HFFc6 (cell line): ENCODE data around the gene MAJIN. TPM values are rescaled to one million over a fixed set of nuclear protein-coding genes. Genes with fewer than 3 reads are reported as not detected.

Experiments
- DNase-seq: peaks from one replicate; pipeline ENCODE4 v3.0.0-alpha.2; 2018
- H3K27ac Mint-ChIP-seq: 2 replicates; pipeline ENCODE4 v1.8.0; 2020; ENCODE audit warnings: mild to moderate bottlenecking, mixed read lengths
- H3K27me3 Mint-ChIP-seq: 2 replicates; pipeline ENCODE4 v1.8.0; 2021; ENCODE audit warnings: mild to moderate bottlenecking, moderate library complexity, mixed read lengths; ENCODE audit not compliant: insufficient read depth
- H3K36me3 Mint-ChIP-seq: 2 replicates; pipeline ENCODE4 v1.8.0; 2021; ENCODE audit warnings: low read depth, mixed read lengths
- H3K4me1 Mint-ChIP-seq: 2 replicates; pipeline ENCODE4 v1.8.0; 2020; ENCODE audit warnings: low read depth, mixed read lengths
- H3K4me3 Mint-ChIP-seq: 2 replicates; pipeline ENCODE4 v1.8.0; 2020; ENCODE audit warnings: mild to moderate bottlenecking, moderate library complexity, mixed read lengths
- H3K9me3 Mint-ChIP-seq: 2 replicates; pipeline ENCODE4 v1.8.0; 2020; ENCODE audit warnings: mild to moderate bottlenecking, mixed read lengths
- CTCF ChIP-seq: fragments of 200-600 bp; sonication (generic); IDR thresholded peaks from 2 replicates; pipeline ENCODE4 v1.5.0; 2021; ENCODE audit warnings: antibody characterized with exemption, mild to moderate bottlenecking
- total RNA-seq, 6 experiments: library from RNA; stranded (reverse); fragmentation: NEBNext Ultra II Directional; extraction: Animal tissue kit (Norgen Biotek cat#: 25700); gene quantifications; 2 replicates in 1 of 6; 3 replicates in 5 of 6; pipeline ENCODE4 v1.2.3, GENCODE V29; 2021

MAJIN gene
- total RNA-seq, 6 experiments from 2014 or later: not detected

GRCh38 chr11:64969209-64969608 is 2.7 kb downstream of the MAJIN start:
- Mint-ChIP-seq H3K27me3 (peaks cover 7% of the 10 kb centered on the region), H3K27ac (peak overlapping the region; percentile 7; the same call in 1 of the 2 replicates), H3K9me3 (no peaks in the 10 kb centered on the region), H3K4me3 (no peak overlapping the region), H3K4me1 (peaks cover 14% of the 10 kb centered on the region), H3K36me3 (no peaks in the 10 kb centered on the region)
- peak; percentile 61 for DNase-seq
- no peak for TF ChIP-seq CTCF

- Mint-ChIP-seq H3K4me1 (peaks cover 14% of the 10 kb centered on the region), H3K27me3 (no peaks in the 10 kb centered on the region; the same call in 1 of the 2 replicates), H3K27ac (no peak overlapping the region), H3K36me3 (no peaks in the 10 kb centered on the region), H3K4me3 (no peak overlapping the region), H3K9me3 (no peaks in the 10 kb centered on the region)
- TF ChIP-seq CTCF: no peak
- no peak for DNase-seq
Measured at GRCh38 chr11:64967375-64967774, 4.5 kb downstream of the MAJIN start.

- Mint-ChIP-seq H3K36me3 (no peaks in the 10 kb centered on the region), H3K27ac (no peak overlapping the region), H3K4me3 (no peak overlapping the region), H3K27me3 (peaks cover 2% of the 10 kb centered on the region), H3K4me1 (peaks cover 8% of the 10 kb centered on the region), H3K9me3 (no peaks in the 10 kb centered on the region)
- no peak for TF ChIP-seq CTCF
- DNase-seq: no peak
Measured at GRCh38 chr11:64963072-64963631, 8.8 kb downstream of the MAJIN start.

- Mint-ChIP-seq H3K4me1 (peaks cover 8% of the 10 kb centered on the region), H3K4me3 (no peak overlapping the region), H3K9me3 (no peaks in the 10 kb centered on the region), H3K27me3 (peaks cover 6% of the 10 kb centered on the region; the same call in 1 of the 2 replicates), H3K36me3 (no peaks in the 10 kb centered on the region), H3K27ac (no peak overlapping the region)
- no peak for DNase-seq
- no peak for TF ChIP-seq CTCF
Measured at GRCh38 chr11:64960719-64961118, 11.2 kb downstream of the MAJIN start.

- no peak for DNase-seq
- Mint-ChIP-seq H3K36me3 (no peaks in the 10 kb centered on the region), H3K4me3 (no peak overlapping the region), H3K27ac (no peak overlapping the region), H3K4me1 (peaks cover 8% of the 10 kb centered on the region), H3K27me3 (peaks cover 6% of the 10 kb centered on the region; the same call in 1 of the 2 replicates), H3K9me3 (no peaks in the 10 kb centered on the region)
- TF ChIP-seq CTCF: no peak
Measured at GRCh38 chr11:64959498-64959897, 12.4 kb downstream of the MAJIN start.
